A549 (cell line): ENCODE data around the gene ECE1. TPM values are rescaled to one million over a fixed set of nuclear protein-coding genes. Genes with fewer than 3 reads are reported as not detected.

ENCODE experiments used
- ATAC-seq, 2 experiments: fragments of 200-7000 bp in 1 of 2; fragments of >200 bp in 1 of 2; cut with Nextera tagmentation in 1 of 2; cut with Tn5 transposase in 1 of 2; 3 replicates each; pipeline versions ENCODE4 v1.8.0 to v1.9.1; 2018 to 2020; ENCODE audit warnings: mild to moderate bottlenecking in 1 of 2, moderate library complexity in 1 of 2
- CTCF ChIA-PET: fragments of 300-600 bp; sonication (Branson Sonifier 250); formaldehyde crosslinking; extraction: SDS; loops from one replicate; lab custom pipeline; 2021; ENCODE audit warnings: antibody characterized with exemption, inconsistent platforms; lab: Yijun Ruan, JAX
- POLR2A ChIA-PET: fragments of 350-600 bp; formaldehyde crosslinking; extraction: SDS; loops from one replicate; lab custom pipeline; 2021; ENCODE audit warnings: antibody characterized with exemption, inconsistent platforms; lab: Yijun Ruan, JAX
- DNase-seq, 2 experiments: peaks; one replicate each; pipeline versions ENCODE4 v3.0.0 to v3.0.0-alpha.2; 2011 to 2016; ENCODE audit warnings: low read depth in 1 of 2, low spot score in 1 of 2
- FAIRE-seq: peaks from 2 replicates; lab custom pipeline; 2011; peaks lifted over from hg19 to GRCh38; lab: Jason Lieb, UNC
- H3K27ac ChIP-seq, 2 experiments: fragments of >200 bp; sonication (Bioruptor Twin); formaldehyde crosslinking; 3 replicates each; pipeline ENCODE4 v1.5.1; 2016 to 2017
- H3K4me1 ChIP-seq: fragments of >200 bp; sonication (Bioruptor Twin); formaldehyde crosslinking; 3 replicates; pipeline ENCODE4 v1.6.1; 2016
- H3K4me2 ChIP-seq: fragments of >200 bp; sonication (Bioruptor Twin); formaldehyde crosslinking; 3 replicates; pipeline ENCODE4 v1.6.1; 2016
- H3K4me3 ChIP-seq: fragments of >200 bp; sonication (Bioruptor Twin); formaldehyde crosslinking; 3 replicates; pipeline ENCODE4 v1.5.1; 2016
- H3K9me3 ChIP-seq: fragments of >200 bp; sonication (Bioruptor Twin); formaldehyde crosslinking; 3 replicates; pipeline ENCODE4 v1.6.1; 2016
- CEBPB ChIP-seq, 2 experiments: fragments of >200 bp in 1 of 2; sonication (Bioruptor Twin) in 1 of 2; formaldehyde crosslinking in 1 of 2; IDR thresholded peaks; 2 replicates each; pipeline ENCODE4 v1.6.1; 2012 to 2016
- CHD2 ChIP-seq: fragments of 150-350 bp; IDR thresholded peaks from 2 replicates; pipeline ENCODE4 v1.6.1; 2014; ENCODE audit warnings: low read length; ENCODE audit not compliant: partially characterized antibody
- FOXS1 ChIP-seq: fragments of 250-450 bp; sonication (Bioruptor Pico); IDR thresholded peaks from 2 replicates; pipeline ENCODE4 v1.5.0; 2020; ENCODE audit warnings: mild to moderate bottlenecking, moderate library complexity
- JUN ChIP-seq, 2 experiments: fragments of >200 bp; sonication (Bioruptor Twin); formaldehyde crosslinking; IDR thresholded peaks; 2 replicates in 1 of 2; 3 replicates in 1 of 2; pipeline ENCODE4 v1.6.1; 2016 to 2017
- MAFK ChIP-seq: fragments of 450-650 bp; IDR thresholded peaks from 2 replicates; pipeline ENCODE4 v1.6.1; 2014; ENCODE audit not compliant: partially characterized antibody
- MAZ ChIP-seq: fragments of 150-350 bp; IDR thresholded peaks from 2 replicates; pipeline ENCODE4 v1.6.1; 2014; ENCODE audit warnings: antibody characterized with exemption, low read depth, low read length, borderline replicate concordance
- NPAS2 ChIP-seq: fragments of 250-450 bp; sonication (Bioruptor Pico); IDR thresholded peaks from 2 replicates; pipeline ENCODE4 v1.8.0; 2022; ENCODE audit warnings: mild to moderate bottlenecking, moderate library complexity, borderline replicate concordance
- POLR2A ChIP-seq: IDR thresholded peaks from 2 replicates; pipeline ENCODE4 v1.6.1; 2012; ENCODE audit warnings: mild to moderate bottlenecking, low read length
- ZC3H11A ChIP-seq: fragments of 450-650 bp; IDR thresholded peaks from 2 replicates; pipeline ENCODE4 v1.6.1; 2014; ENCODE audit warnings: antibody characterized with exemption, mild to moderate bottlenecking
- WGBS: methylation state at CpG from one replicate; pipeline ENCODE4 v1.1.6; 2017; ENCODE audit errors: missing lambda C conversion rate; 5-methylcytosine and 5-hydroxymethylcytosine counted together
- polyA plus RNA-seq, 4 experiments: library from polyadenylated mRNA; depleted of rRNA in 3 of 4; stranded (reverse); fragments of >200 nt; fragmentation: RNase III in 1 of 4; extraction: RNeasy Plus Mini Kit Qiagen cat#74134 plus additional on column Dnase treatment in 1 of 4; gene quantifications; 2 replicates in 3 of 4; 3 replicates in 1 of 4; pipeline ENCODE4 v1.2.3, GENCODE V29; 2011 to 2017
- TF ChIP-seq, protein P1 (sequence below): fragments of 200-600 bp; sonication (generic); IDR thresholded peaks from 2 replicates; pipeline ENCODE4 v1.6.1; 2016; ENCODE audit warnings: antibody characterized with exemption, mild to moderate bottlenecking, moderate library complexity
- TF ChIP-seq, protein P2 (sequence below): fragments of >200 bp; sonication (Bioruptor Twin); formaldehyde crosslinking; IDR thresholded peaks from 3 replicates; pipeline ENCODE4 v1.5.1; 2016

The ECE1 gene
- polyA plus RNA-seq, 2 of the 4 experiments (the other 2 are of a cell fraction), result 45.7 to 86.4 TPM

DNA sequence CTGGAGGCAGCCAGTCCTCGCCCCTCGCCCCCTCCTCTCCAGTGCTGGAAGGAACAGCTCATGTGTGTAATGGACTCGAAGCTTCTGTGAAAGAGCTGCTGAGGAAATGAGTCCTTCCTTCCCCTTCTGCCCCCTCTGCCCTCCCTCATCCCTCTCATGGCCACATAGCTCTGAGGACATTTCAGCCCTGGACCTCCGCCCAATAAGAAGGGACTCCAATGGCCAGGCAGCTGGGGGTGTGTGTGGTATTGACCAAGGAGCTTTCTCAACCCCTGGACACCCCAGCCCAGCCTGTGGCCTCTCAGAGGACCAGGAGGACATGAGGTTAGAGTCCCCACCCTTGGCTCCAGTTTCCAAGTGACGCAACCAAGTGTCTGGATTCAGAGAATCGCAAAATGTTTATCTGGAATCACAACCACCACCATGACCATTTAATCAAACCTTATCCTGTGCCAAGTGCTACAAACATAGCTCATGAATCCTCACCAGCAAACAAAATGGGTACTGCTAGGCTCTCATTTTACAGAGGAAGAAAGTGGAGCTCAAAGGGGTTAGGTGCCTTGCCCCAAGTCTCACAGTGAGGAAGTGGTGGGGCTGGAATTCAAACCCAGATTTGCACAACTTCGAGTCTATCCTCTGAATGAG lies 47.8 kb upstream of the ECE1 start:
- WGBS, result 42% methylated on average over 6 of the region's 7 CpGs
- peak in 1 of 2 experiments; percentile 48 for DNase-seq
- H3K4me2 ChIP-seq, result peak overlapping the region; percentile 74
- no peak for FAIRE-seq
- TF ChIP-seq FOXS1 (CRISPR knock-in tag) (no peak), CEBPB (IDR thresholded peaks at IDR 0.05) (peak; percentile 13 to 56; a peak in 2 of 4 replicates), MAFK (no peak), CHD2 (no peak)
- TF ChIP-seq, protein P1, sequence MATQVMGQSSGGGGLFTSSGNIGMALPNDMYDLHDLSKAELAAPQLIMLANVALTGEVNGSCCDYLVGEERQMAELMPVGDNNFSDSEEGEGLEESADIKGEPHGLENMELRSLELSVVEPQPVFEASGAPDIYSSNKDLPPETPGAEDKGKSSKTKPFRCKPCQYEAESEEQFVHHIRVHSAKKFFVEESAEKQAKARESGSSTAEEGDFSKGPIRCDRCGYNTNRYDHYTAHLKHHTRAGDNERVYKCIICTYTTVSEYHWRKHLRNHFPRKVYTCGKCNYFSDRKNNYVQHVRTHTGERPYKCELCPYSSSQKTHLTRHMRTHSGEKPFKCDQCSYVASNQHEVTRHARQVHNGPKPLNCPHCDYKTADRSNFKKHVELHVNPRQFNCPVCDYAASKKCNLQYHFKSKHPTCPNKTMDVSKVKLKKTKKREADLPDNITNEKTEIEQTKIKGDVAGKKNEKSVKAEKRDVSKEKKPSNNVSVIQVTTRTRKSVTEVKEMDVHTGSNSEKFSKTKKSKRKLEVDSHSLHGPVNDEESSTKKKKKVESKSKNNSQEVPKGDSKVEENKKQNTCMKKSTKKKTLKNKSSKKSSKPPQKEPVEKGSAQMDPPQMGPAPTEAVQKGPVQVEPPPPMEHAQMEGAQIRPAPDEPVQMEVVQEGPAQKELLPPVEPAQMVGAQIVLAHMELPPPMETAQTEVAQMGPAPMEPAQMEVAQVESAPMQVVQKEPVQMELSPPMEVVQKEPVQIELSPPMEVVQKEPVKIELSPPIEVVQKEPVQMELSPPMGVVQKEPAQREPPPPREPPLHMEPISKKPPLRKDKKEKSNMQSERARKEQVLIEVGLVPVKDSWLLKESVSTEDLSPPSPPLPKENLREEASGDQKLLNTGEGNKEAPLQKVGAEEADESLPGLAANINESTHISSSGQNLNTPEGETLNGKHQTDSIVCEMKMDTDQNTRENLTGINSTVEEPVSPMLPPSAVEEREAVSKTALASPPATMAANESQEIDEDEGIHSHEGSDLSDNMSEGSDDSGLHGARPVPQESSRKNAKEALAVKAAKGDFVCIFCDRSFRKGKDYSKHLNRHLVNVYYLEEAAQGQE, result no peak
- H3K4me3 ChIP-seq, result no peak overlapping the region
- POLR2A ChIA-PET, result interaction anchor here (1.2 to 1.5 kb wide), 2 partner anchors 13 to 76 kb away, joined by 4 to 6 read pairs; no protein-coding TSS in a partner anchor
- H3K27ac ChIP-seq, result peak overlapping the region; percentile 68 to 73
- no peak; a peak in 1 of 6 replicates for ATAC-seq
- H3K4me1 ChIP-seq, result peaks cover 86% of the 10 kb centered on the region
- CTCF ChIA-PET, result interaction anchor here (0.8 to 6.9 kb wide), 17 partner anchors 13 to 172 kb away, joined by 3 to 39 read pairs (median 4); no protein-coding TSS in a partner anchor
- no peaks in the 10 kb centered on the region for H3K9me3 ChIP-seq

DNA sequence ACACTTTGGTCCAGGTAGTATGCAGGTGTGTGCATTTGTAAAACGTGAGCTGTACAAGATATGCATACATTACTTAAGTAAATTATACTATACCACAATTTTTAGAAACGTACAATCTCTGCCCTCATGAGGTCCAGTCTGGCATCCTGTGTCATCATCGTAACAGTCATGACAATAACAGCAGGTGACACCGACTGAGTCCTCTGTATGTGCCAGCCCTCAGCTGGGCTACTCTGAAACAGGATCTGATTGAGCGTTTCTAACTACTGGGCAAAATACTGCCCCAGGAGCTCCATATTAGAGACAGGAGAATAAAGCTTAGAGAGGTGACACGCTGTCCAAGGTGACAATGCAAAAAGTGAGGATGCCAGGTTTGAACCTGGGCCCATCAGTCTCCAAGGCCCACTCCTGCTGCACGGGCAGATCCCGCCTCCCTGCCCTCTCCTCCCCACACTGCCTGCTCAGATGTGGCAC lies 47.2 kb upstream of the ECE1 start:
- FAIRE-seq, result no peak
- POLR2A ChIA-PET, result interaction anchor here (1.2 kb wide), 1 partner anchor 13 kb away, joined by 4 read pairs; no protein-coding TSS in a partner anchor
- 77% methylated on average over 8 of the region's 8 CpGs for WGBS
- CTCF ChIA-PET, result interaction anchor here (0.8 to 6.9 kb wide), 16 partner anchors 10 to 172 kb away, joined by 3 to 39 read pairs (median 6); no protein-coding TSS in a partner anchor
- H3K27ac ChIP-seq, result peak overlapping the region; percentile 68 to 73
- no peak overlapping the region for H3K4me3 ChIP-seq
- no peak for ATAC-seq
- no peaks in the 10 kb centered on the region for H3K9me3 ChIP-seq
- TF ChIP-seq, protein P1, result 0 out of 2 replicates have a peak, but pooled peaks have one; percentile 31
- TF ChIP-seq NPAS2 (CRISPR knock-in tag), result no peak
- TF ChIP-seq JUN (IDR thresholded peaks at IDR 0.05), result no peak
- TF ChIP-seq POLR2A, result no peak
- no peak for TF ChIP-seq ZC3H11A
- TF ChIP-seq MAZ, result no peak
- TF ChIP-seq, protein P2, sequence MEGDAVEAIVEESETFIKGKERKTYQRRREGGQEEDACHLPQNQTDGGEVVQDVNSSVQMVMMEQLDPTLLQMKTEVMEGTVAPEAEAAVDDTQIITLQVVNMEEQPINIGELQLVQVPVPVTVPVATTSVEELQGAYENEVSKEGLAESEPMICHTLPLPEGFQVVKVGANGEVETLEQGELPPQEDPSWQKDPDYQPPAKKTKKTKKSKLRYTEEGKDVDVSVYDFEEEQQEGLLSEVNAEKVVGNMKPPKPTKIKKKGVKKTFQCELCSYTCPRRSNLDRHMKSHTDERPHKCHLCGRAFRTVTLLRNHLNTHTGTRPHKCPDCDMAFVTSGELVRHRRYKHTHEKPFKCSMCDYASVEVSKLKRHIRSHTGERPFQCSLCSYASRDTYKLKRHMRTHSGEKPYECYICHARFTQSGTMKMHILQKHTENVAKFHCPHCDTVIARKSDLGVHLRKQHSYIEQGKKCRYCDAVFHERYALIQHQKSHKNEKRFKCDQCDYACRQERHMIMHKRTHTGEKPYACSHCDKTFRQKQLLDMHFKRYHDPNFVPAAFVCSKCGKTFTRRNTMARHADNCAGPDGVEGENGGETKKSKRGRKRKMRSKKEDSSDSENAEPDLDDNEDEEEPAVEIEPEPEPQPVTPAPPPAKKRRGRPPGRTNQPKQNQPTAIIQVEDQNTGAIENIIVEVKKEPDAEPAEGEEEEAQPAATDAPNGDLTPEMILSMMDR, result no peak
- TF ChIP-seq, all 56 proteins: peak for 1
- peak overlapping the region; percentile 74 for H3K4me2 ChIP-seq
- DNase-seq, result no peak
- peaks cover 86% of the 10 kb centered on the region for H3K4me1 ChIP-seq
